ENCODE results near the gene CSTF3.
A peak's percentile ranks its signal among the peaks of the same experiment; 100 is the strongest.

The CSTF3 gene

DNA sequence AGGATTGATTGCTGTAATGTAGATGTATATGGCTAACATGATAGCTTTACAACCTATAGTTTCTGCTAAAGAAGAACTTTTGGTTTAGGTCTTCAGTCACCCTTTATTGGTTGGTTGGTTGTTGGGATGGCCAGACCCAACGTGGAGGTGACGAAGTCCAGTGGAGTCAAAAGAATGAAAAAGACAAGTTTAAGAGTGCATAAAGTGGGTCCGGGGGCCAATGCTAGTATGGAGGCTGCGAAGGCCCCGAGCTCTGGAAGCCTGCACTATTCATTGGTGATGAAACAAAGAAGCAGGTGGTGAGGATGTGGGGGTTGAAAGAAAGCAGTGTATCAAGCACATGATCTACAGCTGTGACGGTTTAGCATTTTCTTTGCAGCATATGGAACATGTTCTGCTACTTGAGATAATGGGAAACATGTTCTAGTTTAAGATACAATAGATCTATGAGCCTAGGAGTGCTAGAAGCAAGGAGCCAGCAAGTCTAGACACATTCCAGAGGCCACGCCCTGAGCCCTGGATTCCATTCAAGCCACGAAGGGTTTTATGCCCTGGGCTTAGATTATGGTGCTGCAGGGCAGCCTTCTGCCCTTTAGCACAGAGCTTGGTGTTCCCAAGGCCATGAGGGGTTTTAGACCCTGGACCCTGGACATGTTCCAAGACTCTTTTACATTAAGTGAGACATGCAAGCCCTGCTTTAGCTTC lies 115.6 kb downstream of the CSTF3 start:
- DNase-seq (ENCODE audit: low read depth in 2 of 3, low spot score in 1 of 3): no peak

DNA sequence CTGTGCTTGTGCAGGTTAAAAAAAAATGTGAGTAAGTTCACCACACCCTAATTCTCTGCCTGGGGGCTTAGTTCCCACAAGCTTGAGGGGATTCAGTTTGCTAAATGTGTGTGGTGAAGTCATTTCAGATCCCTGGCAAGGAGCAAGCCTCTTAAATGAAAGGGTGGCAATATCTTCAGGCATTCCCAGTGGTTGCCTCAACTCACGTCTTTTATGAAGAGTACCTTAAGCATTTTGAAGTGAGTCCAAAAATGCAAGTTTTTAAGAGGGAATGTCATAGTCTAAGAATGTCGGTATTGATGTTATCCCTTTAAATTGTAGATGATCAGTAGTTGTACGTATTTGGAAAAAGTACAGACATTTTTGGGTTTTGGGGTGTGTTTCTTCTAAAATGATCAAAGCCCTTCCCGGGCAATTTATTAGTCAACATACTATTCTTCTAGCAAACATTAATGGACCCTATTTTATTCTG lies 117.0 kb downstream of the CSTF3 start:
- no peak for DNase-seq (ENCODE audit: low read depth in 2 of 3, low spot score in 1 of 3)

GRCh38 chr11:33043221-33043830 lies 118.0 kb downstream of the CSTF3 start:
- DNase-seq (ENCODE audit: low read depth in 2 of 3, low spot score in 1 of 3): no peak

DNA sequence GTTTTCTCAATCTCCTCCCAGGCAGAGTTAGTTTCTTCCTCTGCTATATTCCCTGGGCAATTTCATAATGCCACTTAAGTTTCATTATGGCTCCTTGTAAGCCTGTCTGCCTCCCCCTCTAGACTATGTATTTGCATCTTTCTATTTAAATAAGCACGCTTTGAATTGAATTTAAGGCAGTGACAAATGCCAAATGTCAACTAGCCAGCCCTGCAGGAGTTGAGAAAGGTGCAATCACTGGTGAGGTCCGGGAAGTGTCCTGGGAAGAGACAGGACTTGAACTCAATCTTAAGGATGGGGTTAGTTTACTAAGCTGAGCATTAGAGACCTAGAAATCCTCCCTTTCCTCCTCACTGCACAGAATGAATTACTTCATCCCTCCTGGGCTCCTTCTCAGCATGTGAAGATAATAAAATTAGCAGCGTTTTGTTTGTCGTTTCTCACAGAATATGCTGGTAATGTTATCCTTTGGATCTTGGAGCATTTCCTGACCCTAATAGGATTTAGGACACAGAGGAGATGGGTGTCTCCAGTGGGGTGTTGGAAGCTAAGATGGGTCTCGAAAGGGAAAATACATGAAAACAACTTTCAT lies 120.3 kb downstream of the CSTF3 start:
- no peak for DNase-seq (ENCODE audit: low read depth in 2 of 3, low spot score in 1 of 3)

GRCh38 chr11:33040033-33040861 lies 121.0 kb downstream of the CSTF3 start:
- DNase-seq (ENCODE audit: low read depth in 2 of 3, low spot score in 1 of 3): peak in 2 of 3 donors; percentile 29 to 46

- peak; percentile 66 to 81 (median 68) for DNase-seq (ENCODE audit: low read depth in 2 of 3, low spot score in 1 of 3)
Measured at GRCh38 chr11:33039274-33040032, 121.8 kb downstream of the CSTF3 start, which contains the start of gene TCP11L1. TSS of gene TCP11L1 (plus strand) at chr11:33039572. CDS start at chr11:33043774, 4,202 bp downstream.

GRCh38 chr11:33035011-33035410 lies 126.3 kb downstream of the CSTF3 start:
- no peak for DNase-seq (ENCODE audit: low read depth in 2 of 3, low spot score in 1 of 3)

All from stimulated activated CD4-positive, alpha-beta T cell treated with anti-CD3 and anti-CD28 coated beads, Interleukin-12 subunit alpha, Interleukin-12 subunit beta, amount 100 ng/mL, for 48 hours (primary cell).